Head of caudate nucleus (tissue), 42 donors: ENCODE data around the gene TMEM141.
A peak's percentile ranks its signal among the peaks of the same experiment; 100 is the strongest.
"Not testable (repeated sequence)": the region's sequence is repeated elsewhere in the genome, so short reads cannot be mapped to it uniquely, and the experiment has no call there.

Experiments used
- DNase-seq, 42 donors: peaks; one replicate each; pipeline versions ENCODE4 v3.0.0 to v3.0.0-alpha.2; 2020 to 2021; ENCODE audit warnings: mixed read lengths in 7 of 42
- intact Hi-C: fragments of 100-400 bp; cut with DNase I; formaldehyde crosslinking; loops from one replicate; pipeline ENCODE4 v1.15.0; 2022

The TMEM141 gene

DNA sequence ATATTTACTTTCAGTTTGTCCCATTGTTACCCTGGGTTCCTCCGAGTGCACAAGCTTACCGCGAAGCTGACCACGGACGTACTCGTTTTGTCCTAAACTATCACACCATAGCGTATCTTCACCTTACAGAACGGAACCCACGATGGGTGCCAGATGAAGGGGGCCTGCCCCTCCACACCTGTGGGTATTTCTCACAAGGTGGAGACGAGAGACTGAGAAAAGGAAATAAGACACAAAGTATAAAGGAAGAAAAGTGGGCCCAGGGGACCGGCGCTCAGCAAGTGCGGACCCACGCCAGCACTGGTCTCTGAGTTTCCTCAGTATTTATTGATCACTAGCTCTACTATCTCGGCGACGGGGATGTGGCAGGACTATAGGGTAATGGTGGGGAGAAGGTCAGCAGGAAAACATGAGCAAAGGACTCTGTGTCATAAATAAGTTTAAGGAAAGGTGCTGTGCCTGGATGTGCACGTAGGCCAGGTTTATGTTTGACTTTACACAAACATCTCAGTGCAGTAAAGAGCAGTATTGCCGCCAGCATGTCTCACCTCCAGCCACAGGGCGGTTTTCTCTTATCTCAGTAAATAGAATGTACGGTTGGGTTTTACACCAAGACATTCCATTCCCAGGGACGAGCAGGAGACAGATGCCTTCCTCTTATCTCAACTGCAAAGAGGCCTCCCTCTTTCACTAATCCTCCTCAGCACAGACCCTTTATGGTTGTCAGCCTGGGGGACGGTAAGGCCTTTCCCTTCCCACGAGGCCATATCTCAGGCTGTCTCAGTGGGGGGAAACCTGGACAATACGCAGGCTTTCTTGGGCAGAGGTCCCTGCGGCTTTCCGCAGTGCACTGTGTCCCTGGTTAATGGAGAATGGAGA is 2.3 kb upstream of the TMEM141 start:
- not testable (repeated sequence) for DNase-seq
- intact Hi-C loops = loop anchor here (5.0 to 10.0 kb wide), 2 partner anchors 248 to 286 kb away; partner anchors contain the start of genes SAPCD2 and UAP1L1

DNA sequence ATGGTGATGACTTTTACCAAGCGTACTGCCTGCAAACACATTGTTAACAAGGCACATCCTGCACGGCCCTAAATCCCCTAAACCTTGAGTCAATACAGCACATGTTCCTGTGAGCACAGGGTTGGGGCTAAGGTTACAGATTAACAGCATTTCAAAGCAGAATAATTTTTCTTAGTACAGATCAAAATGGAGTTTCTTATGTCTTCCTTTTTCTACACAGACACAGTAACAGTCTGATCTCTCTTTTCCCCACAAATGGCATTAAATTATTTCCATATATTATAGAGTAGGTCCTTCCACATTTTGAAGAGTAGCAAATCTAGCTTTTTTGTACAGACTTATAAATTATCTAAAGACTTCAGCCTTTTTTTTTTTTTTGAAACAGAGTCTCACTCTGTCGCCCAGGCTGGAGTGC is 1.6 kb upstream of the TMEM141 start:
- no peak for DNase-seq
- intact Hi-C loops = loop anchor here (5.0 to 10.0 kb wide), 2 partner anchors 248 to 285 kb away; partner anchors contain the start of genes SAPCD2 and UAP1L1

DNA sequence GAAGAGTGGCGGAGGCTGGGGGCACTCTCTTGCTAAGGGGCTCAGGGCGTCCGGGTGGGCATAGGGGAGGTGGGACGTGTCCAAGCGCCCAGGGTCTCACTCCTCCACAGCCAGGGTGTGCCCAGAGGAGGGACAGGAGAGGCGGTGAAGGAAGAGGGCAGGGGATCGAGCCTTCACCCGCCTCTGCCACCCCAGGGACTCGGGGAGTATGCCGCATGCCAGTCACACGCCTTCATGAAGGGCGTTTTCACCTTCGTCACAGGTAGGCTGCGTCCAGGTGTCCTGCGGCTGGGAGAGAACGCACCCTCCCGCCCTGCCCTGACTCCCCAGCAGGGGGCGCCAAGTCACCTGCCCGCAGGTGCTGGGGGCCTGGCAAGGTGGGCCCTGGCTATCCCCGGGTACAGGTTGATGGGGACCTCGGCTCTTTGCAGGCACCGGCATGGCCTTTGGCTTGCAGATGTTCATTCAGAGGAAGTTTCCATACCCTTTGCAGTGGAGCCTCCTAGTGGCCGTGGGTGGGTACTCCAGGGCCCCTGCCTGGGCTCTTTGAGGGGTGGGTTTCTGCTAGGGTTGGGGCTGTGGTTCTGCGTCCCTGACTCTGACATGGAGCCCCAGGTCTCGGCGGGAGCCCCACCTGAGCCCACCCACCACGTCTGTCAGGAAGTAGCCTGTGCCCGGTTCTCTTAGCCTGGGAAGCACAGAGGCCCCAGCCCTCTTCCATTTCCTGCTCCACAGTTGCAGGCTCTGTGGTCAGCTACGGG is 552 bp downstream of the TMEM141 start:
- intact Hi-C loops = loop anchor here (5.0 kb wide), 1 partner anchor 161 kb away; the partner anchor contains the start of gene LCN12
- DNase-seq = peak in 33 of 42 donors; percentile 24 to 74 (median 45)

DNA sequence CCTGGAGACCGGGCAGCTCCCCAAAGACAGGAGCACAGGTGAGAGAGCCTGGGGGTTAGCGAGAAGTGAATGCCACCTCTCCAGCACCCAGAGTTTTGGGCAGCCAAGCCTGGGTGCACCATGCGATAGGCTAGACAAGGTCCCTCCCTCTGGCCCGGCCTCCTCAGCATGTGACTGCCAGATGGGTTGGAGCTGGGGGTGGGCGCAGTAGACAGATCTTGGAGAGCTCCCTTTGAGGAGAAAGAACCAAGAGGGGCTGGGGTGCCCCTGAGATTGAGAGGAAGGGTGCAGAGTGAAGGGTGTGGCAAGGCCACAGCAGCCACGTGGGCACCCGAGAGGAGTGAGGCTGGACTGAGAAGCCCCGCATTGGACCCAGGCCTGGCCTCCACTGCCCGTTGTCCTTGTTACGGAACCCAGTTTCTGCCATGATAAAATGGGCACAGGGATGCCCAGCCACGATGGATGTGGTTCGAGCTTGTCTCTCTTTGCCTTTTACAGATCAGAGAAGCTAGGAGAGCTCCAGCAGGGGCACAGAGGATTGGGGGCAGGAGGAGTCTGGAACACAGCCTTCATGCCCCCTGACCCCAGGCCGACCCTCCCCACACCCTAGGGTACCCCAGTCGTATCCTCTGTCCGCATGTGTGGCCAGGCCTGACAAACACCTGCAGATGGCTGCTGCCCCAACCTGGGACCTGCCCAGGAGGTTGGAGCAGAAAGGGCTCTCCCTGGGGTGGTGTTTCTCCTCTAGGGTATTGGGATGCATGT is 1.4 kb downstream of the TMEM141 start:
- intact Hi-C loops = loop anchor here (5.0 kb wide), 1 partner anchor 160 kb away; the partner anchor contains the start of gene LCN12
- DNase-seq = peak in 1 of 42 donors; percentile 20

DNA sequence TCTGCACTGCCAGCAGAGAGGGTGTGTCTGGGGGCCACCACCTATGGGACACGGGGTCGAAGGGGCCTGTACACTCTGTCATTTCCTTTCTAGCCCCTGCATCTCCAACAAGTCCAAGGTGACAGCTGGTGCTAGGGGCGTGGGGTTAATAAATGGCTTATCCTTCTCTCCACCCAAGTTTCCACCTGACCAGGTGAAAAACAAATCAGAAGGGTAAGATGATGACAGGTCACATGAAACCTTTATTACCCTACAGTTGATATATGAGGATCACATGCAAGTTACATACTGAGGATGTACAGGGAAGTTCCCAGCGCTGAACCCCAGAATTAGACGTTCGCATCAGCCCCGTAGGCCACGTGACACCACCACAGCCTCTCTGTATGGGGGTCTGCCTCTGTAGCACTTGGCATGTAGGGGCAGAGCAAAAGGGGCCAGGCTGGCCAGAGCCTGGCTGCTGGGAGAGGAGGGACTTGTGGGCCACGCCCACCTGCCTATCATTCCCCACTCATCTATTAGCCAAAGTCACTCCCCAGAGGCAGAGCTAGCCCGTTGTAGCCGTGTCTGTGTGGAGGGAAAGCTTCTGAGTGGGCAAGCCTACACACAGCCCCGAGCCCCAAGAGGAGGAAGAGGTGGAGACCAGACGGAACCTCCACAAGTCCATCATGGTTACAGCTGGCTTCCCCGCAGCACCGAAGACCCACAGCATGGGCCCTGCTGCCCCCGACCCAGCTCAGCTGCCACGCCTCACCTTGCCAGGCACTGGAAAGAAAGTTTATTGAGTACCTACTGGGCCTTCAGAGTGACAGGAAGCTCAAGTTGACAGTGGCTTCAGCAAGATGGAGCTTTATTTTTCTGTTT is 2.2 kb downstream of the TMEM141 start:
- intact Hi-C loops = loop anchor here (5.0 kb wide), 1 partner anchor 159 kb away; the partner anchor contains the start of gene LCN12
- no peak for DNase-seq

DNA sequence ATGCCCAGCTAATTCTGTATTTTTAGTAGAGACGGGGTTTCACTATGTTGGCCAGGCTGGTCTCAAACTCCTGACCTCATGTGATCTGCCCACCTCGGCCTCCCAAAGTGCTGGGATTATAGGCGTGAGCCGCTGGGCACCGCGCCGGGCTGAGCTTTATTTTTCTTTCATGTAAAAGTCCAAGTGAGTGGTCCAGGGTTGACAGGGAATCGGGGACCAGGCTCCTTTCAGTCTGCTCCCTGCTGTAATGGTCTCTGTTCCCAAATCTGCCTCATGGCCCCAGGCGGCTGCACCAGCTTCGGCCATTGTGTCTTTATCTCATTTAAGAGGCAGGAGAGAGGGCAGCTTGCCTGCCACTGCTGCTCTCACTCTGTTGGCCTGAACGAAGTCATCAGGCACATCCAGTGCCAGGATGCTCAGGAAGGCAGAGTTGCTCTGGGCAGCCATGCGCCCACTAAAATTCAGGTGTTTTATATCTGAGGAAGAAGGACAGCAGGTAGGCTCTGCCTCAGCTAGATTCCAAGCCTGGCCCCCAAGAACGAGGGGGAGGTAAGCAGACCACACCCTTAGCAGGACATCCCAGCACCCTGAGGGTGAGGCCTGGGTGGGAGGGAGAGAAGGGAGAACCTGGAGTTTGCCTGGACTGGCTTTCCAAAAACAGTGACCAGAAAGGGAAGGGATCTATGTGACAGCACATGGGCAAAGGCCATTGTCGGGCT is 3.3 kb downstream of the TMEM141 start:
- intact Hi-C loops = loop anchor here (5.0 kb wide), 1 partner anchor 158 kb away; the partner anchor contains the start of gene LCN12
- no peak for DNase-seq

DNA sequence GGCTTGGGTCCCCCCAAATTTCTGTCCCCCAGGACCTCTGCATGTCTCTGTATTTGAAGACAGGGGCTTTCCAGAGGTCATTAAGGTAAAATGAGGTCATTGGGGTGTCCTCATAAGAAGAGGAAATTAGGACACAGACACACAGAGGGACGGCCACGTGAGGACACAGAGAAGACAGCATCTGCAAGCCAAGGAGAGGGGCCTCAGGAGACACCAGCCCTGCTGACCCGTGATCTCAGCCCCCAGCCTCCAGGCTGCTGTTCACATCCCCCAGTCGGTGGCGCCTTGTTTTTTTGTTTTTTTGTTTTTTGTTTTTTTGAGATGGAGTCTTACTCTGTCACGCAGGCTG is 3.8 kb downstream of the TMEM141 start:
- intact Hi-C loops = loop anchor here (5.0 kb wide), 1 partner anchor 157 kb away; the partner anchor contains the start of gene LCN12

DNA sequence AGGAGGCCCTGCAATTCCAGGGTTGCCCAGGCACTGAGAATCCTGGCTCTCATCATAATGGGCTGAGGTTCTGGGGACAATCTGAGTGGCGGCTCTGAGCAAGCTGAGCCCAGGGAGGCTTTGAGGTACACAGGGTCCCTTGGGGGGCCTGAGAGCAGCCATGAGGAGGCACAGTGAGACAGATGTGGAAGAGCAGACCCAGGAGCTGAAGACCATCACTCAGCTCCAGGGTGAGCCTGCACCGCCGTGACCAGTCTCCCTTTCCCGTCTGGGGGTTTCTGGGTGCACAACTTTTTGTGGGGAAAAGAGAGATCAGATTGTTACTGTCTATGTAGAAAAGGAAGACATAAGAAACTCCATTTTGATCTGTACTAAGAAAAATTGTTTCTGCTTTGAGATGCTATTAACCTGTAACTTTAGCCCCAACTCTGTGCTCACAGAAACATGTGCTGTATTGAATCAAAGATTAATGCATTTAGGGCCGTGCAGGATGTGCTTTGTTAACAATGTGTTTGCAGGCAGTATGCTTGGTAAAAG is 5.2 kb downstream of the TMEM141 start, which contains the start of gene CCDC183:
Gene CCDC183 (plus strand): TSS at position 101 of the 537 bp plus-strand sequence. CDS start 60 bp downstream, at position 161.
- intact Hi-C loops = no loop called here

More for the DNA sequence above, 3.8 kb downstream of the TMEM141 start:
- DNase-seq = no peak

DNA sequence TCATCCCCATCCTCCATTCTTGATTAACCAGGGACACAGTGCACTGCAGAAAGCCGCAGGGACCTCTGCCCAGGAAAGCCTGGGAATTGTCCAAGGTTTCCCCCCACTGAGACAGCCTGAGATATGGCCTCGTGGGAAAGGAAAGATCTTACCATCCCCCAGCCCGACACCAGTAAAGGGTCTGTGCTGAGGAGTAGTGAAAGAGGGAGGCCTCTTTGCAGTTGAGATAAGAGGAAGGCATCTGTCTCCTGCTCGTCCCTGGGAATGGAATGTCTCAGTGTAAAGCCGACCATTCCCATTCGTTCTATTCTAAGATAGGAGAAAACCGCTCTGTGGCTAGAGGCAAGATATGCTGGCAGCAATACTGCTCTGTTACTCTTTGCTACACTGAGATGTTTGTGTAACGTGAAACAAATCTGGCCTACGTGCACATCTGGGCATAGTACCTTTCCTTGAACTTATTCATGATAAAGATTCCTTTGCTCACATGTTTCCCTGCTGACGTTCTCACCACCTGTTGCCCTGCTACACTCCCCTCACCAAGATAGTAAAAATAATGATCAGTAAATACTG is 5.7 kb downstream of the TMEM141 start:
- intact Hi-C loops, DNase-seq: not testable (repeated sequence)

More for the DNA sequence above, 5.2 kb downstream of the TMEM141 start, which contains the start of gene CCDC183:
- DNase-seq = no peak

DNA sequence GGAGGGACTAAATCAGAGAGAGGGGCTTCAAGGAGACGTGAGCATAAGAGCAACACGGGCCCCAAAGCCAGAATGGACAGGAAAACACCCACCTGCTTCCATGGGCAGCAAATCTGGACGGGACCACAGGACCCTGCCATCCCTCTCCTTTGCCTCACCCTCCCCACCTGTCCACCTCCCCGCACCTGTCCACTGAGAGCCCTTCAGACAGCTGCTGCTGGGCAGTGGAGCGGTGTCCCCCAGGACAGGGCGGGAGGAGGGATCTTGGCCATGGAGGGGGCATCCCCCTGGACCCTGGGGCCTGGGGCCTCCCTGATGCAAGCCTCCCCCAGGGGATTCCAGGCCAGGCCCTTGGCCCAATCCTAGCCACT is 7.5 kb downstream of the TMEM141 start:
- intact Hi-C loops = no loop called here
- DNase-seq = no peak

DNA sequence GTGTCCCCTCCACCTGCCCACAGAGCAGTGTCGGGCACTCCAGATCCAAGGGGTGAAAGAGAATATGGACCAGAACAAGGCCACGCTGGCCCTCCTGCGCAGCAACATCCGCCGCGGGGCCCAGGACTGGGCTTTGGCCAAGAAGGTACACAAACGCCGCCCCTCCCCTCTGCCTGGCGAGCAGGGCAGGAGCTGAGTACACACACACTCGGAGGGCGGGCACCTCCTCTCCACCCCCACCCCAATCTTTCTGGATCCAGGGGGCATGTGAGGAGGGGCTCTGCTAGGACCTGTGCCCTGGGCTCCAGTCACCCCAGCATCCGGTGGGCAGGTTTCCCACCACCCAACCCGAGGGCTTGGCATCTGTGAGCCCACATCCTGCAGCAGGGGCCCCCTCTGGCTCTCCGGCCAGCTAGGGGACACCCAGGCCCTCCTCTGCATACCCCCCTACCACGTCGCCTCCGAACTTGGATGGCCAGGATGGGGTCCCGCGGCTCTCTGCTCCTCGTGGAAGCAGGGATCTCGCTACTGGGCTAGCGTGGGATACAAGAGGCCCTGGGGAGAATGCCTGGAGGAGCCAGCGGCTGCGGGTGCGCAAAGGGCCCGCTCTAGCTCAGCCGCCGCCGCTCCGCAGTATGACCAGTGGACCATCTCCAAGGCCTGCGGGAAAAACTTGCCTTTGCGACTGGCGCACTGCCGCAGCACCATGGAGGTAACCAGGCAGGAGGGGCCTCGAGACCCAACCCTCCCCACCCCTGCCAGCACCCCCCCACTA is 8.1 kb downstream of the TMEM141 start:
- peak in 1 of 42 donors; percentile 16 for DNase-seq
- intact Hi-C loops = no loop called here

DNA sequence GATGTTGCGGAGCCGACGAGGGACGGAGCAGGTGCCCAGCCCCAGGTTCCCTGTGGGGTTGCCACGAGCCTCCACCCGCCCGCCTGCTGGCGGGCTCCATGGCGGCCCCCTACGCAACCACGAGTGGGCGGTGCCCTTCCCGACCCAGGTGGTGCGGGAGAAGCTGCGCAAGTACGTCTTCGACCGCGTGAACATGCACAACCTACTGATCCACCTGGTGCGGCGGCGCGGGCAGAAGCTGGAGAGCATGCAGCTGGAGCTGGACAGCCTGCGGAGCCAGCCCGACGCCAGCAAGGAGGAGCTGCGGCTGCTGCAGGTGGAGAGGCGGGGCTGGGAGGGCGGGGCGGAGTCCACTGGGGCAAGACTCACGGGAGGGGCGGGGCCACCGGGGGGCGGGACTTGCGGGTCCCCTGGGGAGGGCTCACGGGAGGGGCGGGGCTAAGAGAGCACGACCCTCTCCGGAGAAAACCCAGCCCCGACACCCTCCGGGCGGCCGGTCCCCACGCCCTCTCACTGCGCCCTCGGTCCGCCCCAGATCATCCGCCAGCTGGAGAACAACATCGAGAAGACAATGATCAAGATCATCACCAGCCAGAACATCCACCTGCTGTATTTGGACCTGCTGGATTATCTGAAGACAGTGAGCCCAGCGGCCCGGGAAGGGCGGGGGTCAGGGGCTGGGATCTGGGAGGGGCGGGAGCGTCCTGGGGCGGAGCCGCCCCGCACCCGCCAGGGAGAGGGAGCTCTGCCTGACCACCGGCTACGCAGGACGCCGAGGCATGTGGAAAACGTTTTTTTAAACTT is 8.9 kb downstream of the TMEM141 start:
- intact Hi-C loops = no loop called here
- DNase-seq = peak; percentile 59 to 96 (median 83)

DNA sequence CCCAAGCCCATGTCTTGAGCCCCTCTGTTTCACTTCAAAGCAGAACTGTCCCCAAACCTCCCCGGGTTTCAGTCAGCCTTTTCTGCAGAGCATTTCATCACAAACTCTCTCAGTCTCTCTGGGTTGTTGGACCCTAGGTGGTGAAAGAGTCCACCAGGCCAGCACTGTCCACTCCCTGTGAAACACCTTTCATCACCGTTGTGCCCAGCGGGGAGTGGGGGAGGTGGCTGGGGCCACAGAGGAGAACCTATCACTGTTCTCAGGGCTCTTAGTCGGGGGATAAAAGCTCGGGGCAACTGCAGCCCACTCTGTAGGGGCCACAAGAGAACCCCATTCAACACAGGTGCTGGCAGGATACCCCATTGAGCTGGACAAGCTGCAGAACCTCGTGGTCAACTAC is 11.2 kb downstream of the TMEM141 start:
- DNase-seq = no peak
- intact Hi-C loops = no loop called here

DNA sequence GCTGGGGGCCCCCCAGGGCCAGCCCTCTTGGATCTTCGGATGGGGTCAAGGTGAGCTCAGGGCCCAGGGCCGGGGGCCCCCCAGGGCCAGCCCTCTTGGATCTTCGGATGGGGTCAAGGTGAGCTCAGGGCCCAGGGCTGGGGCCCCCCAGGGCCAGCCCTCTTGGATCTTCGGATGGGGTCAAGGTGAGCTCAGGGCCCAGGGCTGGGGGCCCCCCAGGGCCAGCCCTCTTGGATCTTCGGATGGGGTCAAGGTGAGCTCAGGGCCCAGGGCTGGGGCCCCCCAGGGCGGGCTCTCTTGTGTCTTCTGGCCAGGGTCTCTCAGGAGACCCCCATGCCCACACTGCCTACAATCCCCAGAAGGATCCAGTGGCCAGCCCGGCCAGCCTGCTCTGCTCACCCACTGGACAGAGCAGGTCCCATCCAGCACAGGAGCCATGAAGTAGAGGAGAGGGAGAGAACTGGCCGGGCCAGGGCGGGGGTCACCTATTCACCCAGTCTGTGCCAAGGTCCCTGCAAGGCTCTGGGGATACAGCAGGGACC is 11.9 kb downstream of the TMEM141 start:
- intact Hi-C loops, DNase-seq: not testable (repeated sequence)
